ENCODE data around the gene FAM110D. TPM values are rescaled to one million over a fixed set of nuclear protein-coding genes. Genes with fewer than 3 reads are reported as not detected.

FAM110D gene
- under 0.01 and 0.06 TPM in 2 replicates for total RNA-seq

DNA sequence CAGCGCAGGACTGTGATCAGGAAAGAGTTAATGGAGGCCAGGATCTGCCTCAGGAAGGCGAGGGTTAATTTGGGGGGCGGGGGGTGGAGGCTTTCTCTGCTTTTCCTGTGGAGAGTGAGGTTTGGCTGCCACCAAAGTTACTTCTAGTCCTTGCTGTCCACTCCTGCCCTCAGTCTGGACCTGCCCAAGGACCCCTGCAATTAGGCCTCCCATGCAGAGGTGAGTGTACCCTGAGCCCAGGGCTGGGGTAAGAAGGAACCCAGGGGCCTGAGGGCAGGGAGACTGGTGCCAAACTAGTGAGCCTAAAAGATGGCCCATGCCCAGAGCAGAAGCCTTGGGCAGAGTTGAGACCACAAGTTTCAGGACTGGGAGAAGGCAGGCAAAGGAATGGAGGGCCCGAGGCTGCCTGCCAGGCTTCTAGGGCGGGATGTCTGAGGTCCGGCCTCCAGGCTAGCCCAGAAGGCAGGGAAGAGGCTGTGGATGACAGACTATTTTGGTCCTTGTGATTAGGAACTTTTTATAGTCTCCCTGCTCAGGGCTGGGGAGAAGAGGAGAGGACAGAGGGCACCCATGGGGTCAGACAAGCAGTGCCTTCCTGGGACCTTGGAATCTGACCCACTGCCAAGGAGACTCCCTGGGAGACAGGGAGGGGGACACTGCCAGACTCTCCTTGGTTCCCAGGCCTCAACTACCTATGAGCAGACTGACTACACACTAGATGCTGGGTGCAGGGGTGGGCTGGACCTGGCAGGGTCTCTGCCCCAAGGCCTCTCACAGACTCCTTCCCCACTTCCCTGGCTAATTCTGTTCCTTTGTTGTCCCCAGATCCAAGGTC, at the start of gene FAM110D:
TSS of gene FAM110D (plus strand) at position 172 of the 835 bp plus-strand sequence. CDS start 2,213 bp downstream, outside the sequence.

DNA sequence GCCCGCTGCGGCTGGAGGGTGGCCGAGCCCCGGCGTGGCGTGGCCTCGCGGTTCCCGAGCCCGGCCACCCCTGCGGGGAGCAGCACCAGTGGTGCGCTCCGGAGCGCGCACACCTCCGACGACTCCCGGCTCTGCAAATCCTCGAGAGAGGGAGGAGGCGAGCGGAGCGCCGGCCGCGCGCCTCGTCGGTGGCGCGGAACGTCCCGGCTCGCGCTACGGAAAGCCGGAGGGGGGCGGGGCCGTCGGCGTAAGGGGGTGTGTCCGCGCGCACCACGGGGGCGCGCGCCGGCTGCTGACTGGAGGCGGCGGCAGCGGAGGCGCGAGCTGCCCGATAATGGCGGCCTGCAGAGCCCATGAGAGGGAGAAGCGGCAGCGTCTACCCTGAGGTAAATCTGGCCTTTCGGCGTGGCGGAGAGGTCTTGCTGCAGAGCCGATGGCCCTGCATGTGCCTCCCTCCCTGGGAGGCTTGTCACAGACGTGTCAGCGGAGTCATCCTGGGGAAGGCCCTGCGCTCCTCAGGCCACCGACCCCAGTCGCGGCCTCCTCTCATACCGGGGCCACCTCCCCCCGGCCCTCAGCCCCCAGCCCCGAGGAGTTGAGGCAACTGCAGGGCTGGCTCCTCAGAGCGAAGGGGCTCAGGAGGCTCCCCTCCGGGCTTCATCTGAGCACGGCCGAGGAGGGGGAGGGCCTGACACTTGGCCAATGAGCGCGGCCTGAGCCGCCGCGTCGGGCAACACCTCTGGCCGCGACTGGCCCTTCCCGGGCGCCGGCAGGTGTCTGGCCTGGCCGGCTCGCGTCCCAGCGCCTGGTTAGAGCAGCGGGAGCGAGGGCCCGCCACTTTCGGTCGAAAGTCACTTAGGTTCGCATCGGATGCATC, 47.1 kb upstream of the FAM110D start, which contains the start of gene PDIK1L:
TSS of gene PDIK1L (plus strand) at position 295 of the 877 bp plus-strand sequence. CDS start 2,485 bp downstream, outside the sequence.

DNA sequence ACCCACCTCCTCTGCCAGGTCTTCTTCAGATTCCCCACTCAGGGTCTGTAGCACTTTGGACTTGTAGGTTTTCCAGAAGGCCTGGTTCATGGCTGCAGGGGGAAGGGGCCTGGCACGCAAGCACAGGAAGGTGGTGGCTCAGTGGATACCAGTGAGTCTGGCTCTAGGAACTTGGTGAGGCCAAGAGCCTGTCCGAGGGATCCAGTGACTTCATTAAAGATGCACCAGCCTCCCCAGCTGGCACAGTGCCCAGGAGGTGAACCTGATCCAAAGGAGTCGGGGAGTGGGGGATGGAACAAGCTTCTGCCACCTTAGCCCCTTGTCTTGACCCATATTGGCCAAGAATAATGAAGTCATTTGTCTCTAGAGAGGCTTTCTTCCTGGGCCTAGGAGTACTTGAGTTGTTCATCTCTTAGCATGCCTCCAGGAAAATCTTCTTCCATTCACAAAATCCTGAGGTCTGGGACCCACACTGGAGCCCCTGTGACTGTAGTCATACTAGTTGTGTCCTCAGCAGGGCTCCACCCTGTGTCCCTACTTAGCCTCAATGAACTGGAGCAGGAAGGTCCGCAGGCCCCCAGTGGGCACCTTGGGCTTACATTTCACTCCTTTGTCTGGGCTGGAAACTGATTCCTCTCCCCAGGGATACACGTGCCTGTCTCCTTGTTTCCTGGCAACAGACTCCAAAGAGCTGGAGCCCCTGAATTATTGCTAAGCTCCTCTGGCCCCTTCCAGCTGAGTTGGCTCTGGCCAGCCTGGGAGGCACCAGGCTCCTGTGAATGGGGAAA, 9.7 kb downstream of the FAM110D start, which contains the start of gene C1orf232:
TSS of gene C1orf232 (minus strand) at position 554 of the 788 bp plus-strand sequence. CDS start at position 90, 464 bp downstream.

DNA sequence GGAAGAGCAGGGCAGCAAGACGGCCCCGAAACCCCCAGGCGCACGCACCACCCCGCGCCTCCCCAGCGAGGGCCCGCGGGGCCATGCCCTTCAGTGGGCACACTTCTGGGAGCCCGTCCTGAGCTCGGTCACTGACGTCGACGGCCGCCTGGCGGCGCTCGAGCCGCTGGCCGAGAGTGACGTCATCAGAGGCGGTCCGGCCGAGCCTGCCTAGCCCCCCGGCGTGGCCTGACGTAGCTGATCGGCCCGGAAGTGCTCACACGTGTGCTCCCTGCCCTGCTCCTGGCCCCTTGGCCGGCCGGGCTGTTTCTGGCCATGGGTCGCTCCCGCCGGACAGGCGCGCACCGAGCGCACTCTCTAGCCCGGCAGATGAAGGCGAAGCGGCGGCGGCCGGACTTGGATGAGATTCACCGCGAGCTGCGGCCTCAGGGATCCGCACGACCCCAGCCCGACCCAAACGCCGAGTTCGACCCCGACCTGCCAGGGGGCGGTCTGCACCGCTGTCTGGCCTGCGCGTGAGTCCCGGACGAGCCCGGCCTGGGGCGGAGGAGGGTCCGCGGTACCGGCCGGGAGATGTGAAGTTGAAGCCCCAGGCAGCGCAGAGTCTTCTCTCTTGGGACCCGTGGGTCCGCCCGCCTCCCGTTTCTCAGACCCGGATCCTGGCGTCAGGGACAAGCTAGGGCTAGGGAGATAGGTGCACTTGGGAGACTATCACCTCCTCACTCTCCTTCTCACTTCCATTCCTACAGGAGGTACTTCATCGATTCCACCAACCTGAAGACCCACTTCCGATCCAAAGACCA, 11.0 kb downstream of the FAM110D start, which contains the start of gene ZNF593:
TSS of gene ZNF593 (plus strand) at position 240 of the 803 bp plus-strand sequence. CDS start at position 316, 76 bp downstream.

DNA sequence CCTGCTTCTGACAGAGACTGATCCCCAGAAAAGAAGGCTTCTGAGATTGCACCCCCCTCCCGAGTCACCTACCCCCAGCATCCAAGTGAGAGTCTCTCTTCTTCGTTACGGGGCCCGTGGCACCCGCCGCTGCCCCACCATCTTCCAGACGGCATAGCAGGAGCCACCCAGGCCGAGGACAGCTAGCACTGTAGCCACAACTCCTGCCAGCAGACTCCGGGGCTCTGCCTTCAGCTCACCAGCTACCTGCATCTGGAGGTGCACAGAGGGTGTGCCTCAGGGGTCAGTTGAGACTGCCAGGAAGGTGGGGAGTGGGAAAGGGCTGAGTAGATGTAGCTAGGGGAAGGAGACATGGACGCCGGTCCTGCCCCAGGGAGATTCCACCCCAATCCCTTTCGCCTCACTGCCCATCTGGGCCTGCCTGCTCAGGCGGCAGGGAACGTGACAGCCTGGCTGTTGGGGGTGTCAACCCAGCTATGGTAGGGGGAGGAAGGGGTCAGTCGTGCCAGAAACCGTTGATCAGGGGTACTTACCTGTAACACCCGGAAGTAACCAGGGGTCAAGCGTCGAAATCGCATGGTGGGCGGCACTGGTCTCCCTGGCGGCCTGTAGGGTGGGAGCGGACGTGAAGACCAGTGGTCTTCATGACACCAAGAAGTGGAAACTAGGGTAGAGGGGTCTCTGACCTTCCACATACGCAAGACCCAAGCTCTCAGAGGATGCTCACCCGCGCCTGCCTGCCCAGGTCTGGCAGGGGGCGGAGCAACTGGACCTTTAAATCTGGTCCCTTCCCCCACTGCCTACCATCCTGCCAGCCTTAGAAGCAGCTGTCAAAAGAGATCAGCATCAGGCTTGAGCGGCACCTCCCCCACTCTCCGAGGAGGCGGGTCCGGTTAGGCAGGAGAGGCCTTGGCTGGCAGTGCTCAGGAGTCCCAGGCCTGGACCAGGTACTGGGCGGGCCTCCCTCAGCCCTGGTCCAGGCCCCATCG, 12.5 kb downstream of the FAM110D start, which contains the start of gene ZNF593OS:
TSS of gene ZNF593OS (minus strand) at position 749 of the 989 bp plus-strand sequence. CDS start at position 578, 171 bp downstream.

DNA sequence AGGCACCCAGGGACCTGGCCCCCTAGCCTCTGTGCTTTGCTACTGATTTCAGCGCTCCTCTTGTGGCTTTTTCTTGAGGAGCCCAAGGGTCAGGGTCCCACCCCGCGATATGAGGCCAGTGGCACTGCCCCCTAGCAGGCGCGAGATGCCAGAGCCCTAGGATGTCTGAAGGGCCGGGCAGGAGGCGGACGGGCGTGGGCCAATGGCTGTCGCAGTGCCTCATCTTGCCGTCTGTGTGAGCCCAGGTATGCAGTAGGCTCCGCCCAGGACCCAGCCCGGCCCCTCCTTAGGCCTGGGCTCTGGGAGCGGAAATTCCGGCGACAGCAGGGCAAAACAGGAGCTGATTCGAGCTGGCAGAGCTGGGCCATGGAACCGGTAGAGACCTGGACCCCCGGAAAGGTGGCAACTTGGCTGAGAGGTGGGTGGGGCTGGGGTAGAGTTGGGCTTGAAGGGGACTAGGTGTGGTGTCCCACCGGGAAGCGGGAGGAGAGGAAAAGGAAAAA, 18.4 kb downstream of the FAM110D start, which contains the start of gene CNKSR1:
TSS of gene CNKSR1 (plus strand) at position 310 of the 503 bp plus-strand sequence. CDS start at position 367, 57 bp downstream.

DNA sequence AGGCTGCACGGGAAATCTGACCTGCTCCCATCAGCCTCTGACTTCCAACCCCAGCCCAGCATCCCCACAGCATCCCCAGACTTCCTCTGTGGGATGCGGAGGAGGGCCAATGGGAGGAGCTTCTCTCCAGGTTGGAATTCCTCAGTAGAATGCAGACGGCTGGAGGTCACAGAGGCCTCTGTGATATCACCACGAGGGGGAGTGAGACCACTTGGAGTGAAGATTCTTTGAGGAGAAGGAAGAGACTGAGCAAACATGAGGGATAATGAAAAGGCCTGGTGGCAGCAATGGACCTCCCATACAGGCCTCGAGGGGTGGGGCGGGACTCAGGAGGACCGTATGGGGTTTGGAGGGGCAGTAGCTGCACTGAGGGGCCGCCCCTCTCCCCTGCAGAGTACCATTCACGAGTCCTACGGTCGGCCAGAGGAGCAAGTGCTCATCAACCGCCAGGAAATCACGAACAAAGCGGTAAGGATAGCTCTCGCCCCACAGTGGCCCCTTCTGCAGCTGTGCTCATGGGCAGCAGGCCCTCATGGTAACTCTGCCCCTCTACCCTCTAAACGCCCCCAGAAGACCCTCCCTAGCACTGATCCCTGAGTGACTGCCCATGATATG, 31.6 kb downstream of the FAM110D start, which contains the start of gene CATSPER4:
TSS of gene CATSPER4 (plus strand) at position 230 of the 615 bp plus-strand sequence. CDS start at position 256, 26 bp downstream.

Other genes with a start within 250 kb of the FAM110D start
- 8.5 and 8.6 TPM in 2 replicates for gene PAFAH2, start 161.0 kb upstream of the FAM110D start, total RNA-seq
- 0.06 and 0.13 TPM in 2 replicates for gene EXTL1, start 137.3 kb upstream of the FAM110D start, total RNA-seq
- not detected in 2 replicates for gene SLC30A2, start 113.0 kb upstream of the FAM110D start, total RNA-seq
- under 0.01 TPM in 1 of 2 replicates, not detected in the other for gene TRIM63, start 91.4 kb upstream of the FAM110D start, total RNA-seq
- gene PDIK1L, start 47.3 kb upstream of the FAM110D start, total RNA-seq = 4.7 and 5.4 TPM in 2 replicates
- gene C1orf232, start 9.9 kb downstream of the FAM110D start, total RNA-seq = not detected in 2 replicates
- gene ZNF593, start 10.8 kb downstream of the FAM110D start, total RNA-seq = 18.5 and 27.1 TPM in 2 replicates
- 0.19 TPM in 1 of 2 replicates, not detected in the other for gene ZNF593OS, start 12.8 kb downstream of the FAM110D start, total RNA-seq
- gene CNKSR1, start 18.4 kb downstream of the FAM110D start, total RNA-seq = 0.26 TPM in 1 of 2 replicates, not detected in the other
- gene CATSPER4, start 31.5 kb downstream of the FAM110D start, total RNA-seq = not detected in 2 replicates
- 6.2 and 7.7 TPM in 2 replicates for gene CEP85, start 75.1 kb downstream of the FAM110D start, total RNA-seq
- 117 and 123 TPM in 2 replicates for gene SH3BGRL3, start 121.0 kb downstream of the FAM110D start, total RNA-seq
- 4.8 and 5.3 TPM in 2 replicates for gene UBXN11, start 147.6 kb downstream of the FAM110D start, total RNA-seq
- gene CD52, start 158.9 kb downstream of the FAM110D start, total RNA-seq = not detected in 2 replicates
- gene CRYBG2, start 195.1 kb downstream of the FAM110D start, total RNA-seq = not detected in 2 replicates
- gene ZNF683, start 213.7 kb downstream of the FAM110D start, total RNA-seq = not detected in 2 replicates

Measured in aortic smooth muscle cell (primary cell).